Uterus (tissue), 4 donors: Measurements from ENCODE around the gene SCFD2. TPM values are rescaled to one million over a fixed set of nuclear protein-coding genes. Genes with fewer than 3 reads are reported as not detected.
"Not testable (repeated sequence)": the region's sequence is repeated elsewhere in the genome, so short reads cannot be mapped to it uniquely, and the experiment has no call there.

Source experiments
- DNase-seq, 2 donors: peaks; one replicate each; pipeline ENCODE4 v3.0.0-alpha.2; 2019 to 2020
- H3K27ac ChIP-seq, 2 donors: fragments of 200-600 bp; sonication (generic); 1 replicate in 1 of 2; 2 replicates in 1 of 2; pipeline ENCODE4 v1.5.1; 2016 to 2018
- H3K27me3 ChIP-seq, 2 donors: fragments of 200-600 bp; sonication (generic); one replicate each; pipeline ENCODE4 v1.5.1; 2018 to 2019; ENCODE audit warnings: control low read depth in 1 of 2
- H3K36me3 ChIP-seq, 2 donors: fragments of 200-600 bp; sonication (generic); one replicate each; pipeline ENCODE4 v1.5.1; 2019; ENCODE audit warnings: control low read depth in 1 of 2
- H3K4me1 ChIP-seq, 2 donors: fragments of 200-600 bp; sonication (generic); one replicate each; pipeline ENCODE4 v1.5.1; 2018 to 2019; ENCODE audit warnings: control low read depth in 1 of 2
- H3K4me3 ChIP-seq, 2 donors: fragments of 200-600 bp; sonication (generic); 1 replicate in 1 of 2; 2 replicates in 1 of 2; pipeline ENCODE4 v1.5.1; 2018 to 2019; ENCODE audit warnings: mild to moderate bottlenecking in 1 of 2
- H3K9me3 ChIP-seq, 2 donors: fragments of 200-600 bp; sonication (generic); one replicate each; pipeline ENCODE4 v1.5.1; 2019; ENCODE audit warnings: control low read depth in 1 of 2
- POLR2A ChIP-seq, 2 donors: fragments of 450-650 bp; IDR thresholded peaks; one replicate each; pipeline ENCODE4 v1.6.1; 2016; ENCODE audit warnings: antibody characterized with exemption in 2 of 2, mild to moderate bottlenecking in 1 of 2, moderate library complexity in 1 of 2
- intact Hi-C: fragments of 100-400 bp; cut with DNase I; formaldehyde crosslinking; loops from one replicate; pipeline ENCODE4 v1.15.1; 2023; ENCODE audit warnings: low total_unique reads
- total RNA-seq, 4 donors: library from RNA; depleted of rRNA in 3 of 4; stranded (reverse); fragments of >200 nt in 3 of 4; gene quantifications; one replicate each; pipeline versions ENCODE4 v1.1.0 to v1.2.4, GENCODE V29; 2014 to 2023
- TF ChIP-seq, protein P1 (sequence below), 4 experiments: fragments of 200-600 bp in 2 of 4; fragments of 450-650 bp in 2 of 4; sonication (generic) in 2 of 4; IDR thresholded peaks; one replicate each; pipeline ENCODE4 v1.5.1; 2016 to 2019; ENCODE audit warnings: antibody characterized with exemption in 4 of 4, mild to moderate bottlenecking in 2 of 4, moderate library complexity in 1 of 4
- donor health status: DM: yes; HTN: yes; CAD: no.

Gene SCFD2
- total RNA-seq, 4 donors from 2014 or later, result 19.6 to 36.2 (median 24.5) TPM

GRCh38 chr4:53186714-53187358 is 179.0 kb downstream of the SCFD2 start:
- no peaks in the 10 kb centered on the region for H3K36me3 ChIP-seq
- intact Hi-C loops, result no loop called here
- no peaks in the 10 kb centered on the region for H3K27me3 ChIP-seq

DNA sequence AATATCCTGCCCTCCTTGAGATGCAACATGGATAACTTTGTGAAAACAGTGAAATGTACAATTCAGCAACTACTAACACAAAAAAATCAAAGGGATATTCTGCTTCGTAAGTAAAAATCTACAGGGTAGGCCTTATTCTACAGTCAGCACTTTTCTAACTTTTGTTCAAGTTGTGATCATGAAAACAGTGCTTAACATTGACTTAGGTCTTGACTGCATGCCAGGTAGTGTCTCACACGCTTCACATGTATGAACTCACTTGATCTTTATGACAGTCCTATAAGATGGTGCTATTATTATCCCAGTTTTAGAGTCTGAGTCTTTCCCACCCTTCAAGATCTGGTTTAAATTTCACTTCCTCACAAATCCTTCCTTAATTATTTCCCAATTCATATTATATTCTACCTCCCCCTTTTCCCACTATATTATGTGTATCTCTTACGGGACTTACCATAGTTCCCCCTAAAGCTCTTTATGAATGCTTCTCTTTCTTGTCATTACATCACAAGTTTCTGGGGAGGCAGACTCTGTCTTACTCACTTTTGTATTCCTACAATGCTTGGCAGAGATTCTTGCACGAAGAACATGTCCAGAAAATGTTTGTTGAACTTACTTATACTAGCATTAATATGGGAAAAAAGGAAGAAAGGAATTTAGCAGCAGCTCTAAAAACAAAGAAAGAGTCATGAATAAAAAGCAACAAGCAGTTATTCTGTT is 179.8 kb downstream of the SCFD2 start:
- intact Hi-C loops, result no loop called here
- no peaks in the 10 kb centered on the region for H3K4me1 ChIP-seq
- TF ChIP-seq, protein P1, sequence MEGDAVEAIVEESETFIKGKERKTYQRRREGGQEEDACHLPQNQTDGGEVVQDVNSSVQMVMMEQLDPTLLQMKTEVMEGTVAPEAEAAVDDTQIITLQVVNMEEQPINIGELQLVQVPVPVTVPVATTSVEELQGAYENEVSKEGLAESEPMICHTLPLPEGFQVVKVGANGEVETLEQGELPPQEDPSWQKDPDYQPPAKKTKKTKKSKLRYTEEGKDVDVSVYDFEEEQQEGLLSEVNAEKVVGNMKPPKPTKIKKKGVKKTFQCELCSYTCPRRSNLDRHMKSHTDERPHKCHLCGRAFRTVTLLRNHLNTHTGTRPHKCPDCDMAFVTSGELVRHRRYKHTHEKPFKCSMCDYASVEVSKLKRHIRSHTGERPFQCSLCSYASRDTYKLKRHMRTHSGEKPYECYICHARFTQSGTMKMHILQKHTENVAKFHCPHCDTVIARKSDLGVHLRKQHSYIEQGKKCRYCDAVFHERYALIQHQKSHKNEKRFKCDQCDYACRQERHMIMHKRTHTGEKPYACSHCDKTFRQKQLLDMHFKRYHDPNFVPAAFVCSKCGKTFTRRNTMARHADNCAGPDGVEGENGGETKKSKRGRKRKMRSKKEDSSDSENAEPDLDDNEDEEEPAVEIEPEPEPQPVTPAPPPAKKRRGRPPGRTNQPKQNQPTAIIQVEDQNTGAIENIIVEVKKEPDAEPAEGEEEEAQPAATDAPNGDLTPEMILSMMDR (IDR thresholded peaks at IDR 0.05), result no peak
- no peak for TF ChIP-seq POLR2A (IDR thresholded peaks at IDR 0.05)
- H3K36me3 ChIP-seq, result no peaks in the 10 kb centered on the region
- H3K9me3 ChIP-seq, result no peaks in the 10 kb centered on the region
- no peaks in the 10 kb centered on the region for H3K27me3 ChIP-seq
- H3K27ac ChIP-seq, result no peak overlapping the region
- H3K4me3 ChIP-seq, result no peak overlapping the region
- DNase-seq, result no peak

More at GRCh38 chr4:53186714-53187358, 179.0 kb downstream of the SCFD2 start:
- H3K27ac ChIP-seq, result no peak overlapping the region
- H3K4me3 ChIP-seq, result no peak overlapping the region
- TF ChIP-seq, protein P1 (IDR thresholded peaks at IDR 0.05), result no peak
- TF ChIP-seq POLR2A (IDR thresholded peaks at IDR 0.05), result no peak
- no peaks in the 10 kb centered on the region for H3K4me1 ChIP-seq
- H3K9me3 ChIP-seq, result no peaks in the 10 kb centered on the region
- DNase-seq, result no peak

- no peaks in the 10 kb centered on the region for H3K9me3 ChIP-seq
- intact Hi-C loops, result no loop called here
- H3K36me3 ChIP-seq, result no peaks in the 10 kb centered on the region
- DNase-seq, result no peak
- no peaks in the 10 kb centered on the region for H3K27me3 ChIP-seq
- no peak overlapping the region for H3K27ac ChIP-seq
- TF ChIP-seq POLR2A (IDR thresholded peaks at IDR 0.05), result no peak
- TF ChIP-seq, protein P1 (IDR thresholded peaks at IDR 0.05), result no peak
- no peaks in the 10 kb centered on the region for H3K4me1 ChIP-seq
- no peak overlapping the region for H3K4me3 ChIP-seq
Measured at GRCh38 chr4:53183754-53184153, 182.1 kb downstream of the SCFD2 start.

DNA sequence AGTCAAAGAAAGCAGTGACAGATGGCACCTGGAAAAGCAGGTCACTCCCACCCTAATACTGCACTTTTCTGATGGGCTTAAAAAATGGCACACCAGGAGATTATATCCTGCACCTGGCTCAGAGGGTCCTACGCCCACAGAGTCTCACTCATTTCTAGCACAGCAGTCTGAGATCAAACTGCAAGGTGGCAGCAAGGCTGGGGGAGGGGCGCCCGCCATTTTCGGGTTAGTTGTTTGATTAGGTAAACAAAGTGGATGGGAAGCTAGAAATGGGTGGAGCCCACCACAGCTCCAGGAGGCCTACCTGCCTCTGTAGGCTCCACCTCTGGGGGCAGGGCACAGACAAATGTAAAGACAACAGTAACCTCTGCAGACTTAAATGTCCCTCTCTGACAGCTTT is 188.1 kb downstream of the SCFD2 start:
- H3K9me3 ChIP-seq, DNase-seq, H3K36me3 ChIP-seq, H3K27me3 ChIP-seq, intact Hi-C loops, H3K4me1 ChIP-seq, H3K27ac ChIP-seq, H3K4me3 ChIP-seq: not testable (repeated sequence)

DNA sequence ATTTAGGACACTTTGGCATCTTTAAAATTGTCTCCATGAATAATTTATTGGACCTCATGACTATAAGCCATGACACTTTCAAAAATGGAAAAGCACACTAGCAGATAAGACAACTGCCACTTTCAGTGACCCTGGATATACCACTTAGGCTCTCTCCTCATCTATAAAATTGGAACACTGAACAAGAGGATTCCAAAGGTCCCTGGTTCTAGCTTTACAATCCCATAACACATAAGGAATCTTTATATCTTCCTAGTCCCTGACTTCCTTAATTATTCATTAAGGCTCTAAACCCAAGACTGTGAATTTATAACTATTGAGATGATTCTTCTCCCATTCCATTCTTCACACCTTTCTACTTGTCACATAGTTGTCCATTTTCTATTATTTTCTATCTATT is 190.2 kb downstream of the SCFD2 start:
- H3K4me3 ChIP-seq, result no peak overlapping the region
- TF ChIP-seq, protein P1 (IDR thresholded peaks at IDR 0.05), result no peak
- TF ChIP-seq POLR2A (IDR thresholded peaks at IDR 0.05), result no peak
- H3K36me3 ChIP-seq, result no peaks in the 10 kb centered on the region
- no peak for DNase-seq
- H3K9me3 ChIP-seq, result no peaks in the 10 kb centered on the region
- no peaks in the 10 kb centered on the region for H3K4me1 ChIP-seq
- H3K27ac ChIP-seq, result no peak overlapping the region
- H3K27me3 ChIP-seq, result no peaks in the 10 kb centered on the region
- intact Hi-C loops, result no loop called here
